ENCODE measurements around the gene MACROD2.
"Not testable (repeated sequence)": the region's sequence is repeated elsewhere in the genome, so short reads cannot be mapped to it uniquely, and the experiment has no call there.

Gene MACROD2

GRCh38 chr20:16004108-16004854 is 2009.0 kb downstream of the MACROD2 start:
- no peak for TF ChIP-seq ZFX (IDR thresholded peaks at IDR 0.05)
- no peak overlapping the region for H3K27ac ChIP-seq

GRCh38 chr20:16005021-16005914 is 2010.0 kb downstream of the MACROD2 start:
- H3K27ac ChIP-seq, result no peak overlapping the region
- no peak for TF ChIP-seq CTCF (conservative IDR thresholded peaks at IDR 0.05)
- TF ChIP-seq ZFX (IDR thresholded peaks at IDR 0.05), result no peak

- TF ChIP-seq CTCF (conservative IDR thresholded peaks at IDR 0.05), result no peak
- no peak for TF ChIP-seq ZFX (IDR thresholded peaks at IDR 0.05)
- no peak overlapping the region for H3K27ac ChIP-seq
Measured at GRCh38 chr20:16005915-16006493, 2010.7 kb downstream of the MACROD2 start.

GRCh38 chr20:16007164-16007563 is 2011.8 kb downstream of the MACROD2 start:
- no peak overlapping the region for H3K27ac ChIP-seq
- TF ChIP-seq CTCF (conservative IDR thresholded peaks at IDR 0.05) (no peak), ZFX (IDR thresholded peaks at IDR 0.05) (no peak)

- TF ChIP-seq CTCF (conservative IDR thresholded peaks at IDR 0.05) (peak; percentile 22; the same call in 1 of the 2 replicates), ZFX (IDR thresholded peaks at IDR 0.05) (no peak)
- no peak overlapping the region for H3K27ac ChIP-seq
Measured at GRCh38 chr20:16007962-16008361, 2012.6 kb downstream of the MACROD2 start.

- TF ChIP-seq CTCF (conservative IDR thresholded peaks at IDR 0.05) (no peak), ZFX (IDR thresholded peaks at IDR 0.05) (no peak)
- no peak overlapping the region for H3K27ac ChIP-seq
Measured at GRCh38 chr20:16011056-16011455, 2015.7 kb downstream of the MACROD2 start.

GRCh38 chr20:16011519-16011918 is 2016.2 kb downstream of the MACROD2 start:
- no peak for TF ChIP-seq CTCF (conservative IDR thresholded peaks at IDR 0.05)
- TF ChIP-seq ZFX (IDR thresholded peaks at IDR 0.05), result no peak
- H3K27ac ChIP-seq, result no peak overlapping the region

GRCh38 chr20:16012934-16013333 is 2017.6 kb downstream of the MACROD2 start:
- H3K27ac ChIP-seq, result not testable (repeated sequence)
